Ovary (tissue), 3 donors: ENCODE measurements around the gene IGSF21.

Source experiments
- EP300 ChIP-seq: sonication (generic); formaldehyde crosslinking; IDR thresholded peaks from one replicate; pipeline ENCODE4 v1.6.1; 2017; ENCODE audit warnings: antibody characterized with exemption
- POLR2A ChIP-seq: fragments of 450-650 bp; IDR thresholded peaks from one replicate; pipeline ENCODE4 v1.6.1; 2017; ENCODE audit warnings: antibody characterized with exemption, mild to moderate bottlenecking, moderate library complexity
- TF ChIP-seq, protein P1 (sequence below), 3 donors: fragments of 450-650 bp in 2 of 3; fragments of 200-600 bp in 1 of 3; IDR thresholded peaks; one replicate each; pipeline versions ENCODE4 v1.5.1 to v1.8.0; 2016 to 2022; ENCODE audit warnings: antibody characterized with exemption in 3 of 3, mild to moderate bottlenecking in 1 of 3
- donor health status: DM: no; HTN: no; CAD: no.

DNA sequence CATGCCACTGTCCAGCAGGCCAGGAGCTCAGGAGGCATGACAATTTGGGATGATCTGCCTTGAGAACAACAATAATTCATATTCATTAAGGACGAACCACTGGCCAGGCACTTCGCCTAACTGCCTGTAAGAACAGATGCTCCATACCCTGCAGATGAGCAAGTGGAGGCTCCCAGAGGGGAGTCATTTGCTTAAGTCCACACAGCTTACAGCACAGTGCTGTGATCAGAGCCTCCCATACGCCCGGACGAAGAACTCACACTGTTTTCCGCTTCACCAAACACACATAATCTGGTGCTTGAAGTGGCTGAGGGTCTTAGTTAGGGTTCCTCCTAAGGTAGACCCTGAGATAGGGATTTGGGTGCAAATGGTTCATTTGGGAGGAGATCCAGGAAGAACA, 279.7 kb downstream of the IGSF21 start:
- TF ChIP-seq, protein P1, sequence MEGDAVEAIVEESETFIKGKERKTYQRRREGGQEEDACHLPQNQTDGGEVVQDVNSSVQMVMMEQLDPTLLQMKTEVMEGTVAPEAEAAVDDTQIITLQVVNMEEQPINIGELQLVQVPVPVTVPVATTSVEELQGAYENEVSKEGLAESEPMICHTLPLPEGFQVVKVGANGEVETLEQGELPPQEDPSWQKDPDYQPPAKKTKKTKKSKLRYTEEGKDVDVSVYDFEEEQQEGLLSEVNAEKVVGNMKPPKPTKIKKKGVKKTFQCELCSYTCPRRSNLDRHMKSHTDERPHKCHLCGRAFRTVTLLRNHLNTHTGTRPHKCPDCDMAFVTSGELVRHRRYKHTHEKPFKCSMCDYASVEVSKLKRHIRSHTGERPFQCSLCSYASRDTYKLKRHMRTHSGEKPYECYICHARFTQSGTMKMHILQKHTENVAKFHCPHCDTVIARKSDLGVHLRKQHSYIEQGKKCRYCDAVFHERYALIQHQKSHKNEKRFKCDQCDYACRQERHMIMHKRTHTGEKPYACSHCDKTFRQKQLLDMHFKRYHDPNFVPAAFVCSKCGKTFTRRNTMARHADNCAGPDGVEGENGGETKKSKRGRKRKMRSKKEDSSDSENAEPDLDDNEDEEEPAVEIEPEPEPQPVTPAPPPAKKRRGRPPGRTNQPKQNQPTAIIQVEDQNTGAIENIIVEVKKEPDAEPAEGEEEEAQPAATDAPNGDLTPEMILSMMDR (IDR thresholded peaks at IDR 0.05): no peak
- no peak for TF ChIP-seq EP300
- no peak for TF ChIP-seq POLR2A
